VCaP (cell line): Measurements from ENCODE around the gene MC5R.
A peak's percentile ranks its signal among the peaks of the same experiment; 100 is the strongest.

ENCODE experiments used
- H3K27ac ChIP-seq: fragments of 450-650 bp; 2 replicates; pipeline ENCODE4 v1.5.1; 2017
- TF ChIP-seq, protein P1 (sequence below): fragments of 450-650 bp; conservative IDR thresholded peaks from 2 replicates; pipeline ENCODE4 v1.5.1; 2017; ENCODE audit warnings: mild to moderate bottlenecking, moderate library complexity

MC5R gene

DNA sequence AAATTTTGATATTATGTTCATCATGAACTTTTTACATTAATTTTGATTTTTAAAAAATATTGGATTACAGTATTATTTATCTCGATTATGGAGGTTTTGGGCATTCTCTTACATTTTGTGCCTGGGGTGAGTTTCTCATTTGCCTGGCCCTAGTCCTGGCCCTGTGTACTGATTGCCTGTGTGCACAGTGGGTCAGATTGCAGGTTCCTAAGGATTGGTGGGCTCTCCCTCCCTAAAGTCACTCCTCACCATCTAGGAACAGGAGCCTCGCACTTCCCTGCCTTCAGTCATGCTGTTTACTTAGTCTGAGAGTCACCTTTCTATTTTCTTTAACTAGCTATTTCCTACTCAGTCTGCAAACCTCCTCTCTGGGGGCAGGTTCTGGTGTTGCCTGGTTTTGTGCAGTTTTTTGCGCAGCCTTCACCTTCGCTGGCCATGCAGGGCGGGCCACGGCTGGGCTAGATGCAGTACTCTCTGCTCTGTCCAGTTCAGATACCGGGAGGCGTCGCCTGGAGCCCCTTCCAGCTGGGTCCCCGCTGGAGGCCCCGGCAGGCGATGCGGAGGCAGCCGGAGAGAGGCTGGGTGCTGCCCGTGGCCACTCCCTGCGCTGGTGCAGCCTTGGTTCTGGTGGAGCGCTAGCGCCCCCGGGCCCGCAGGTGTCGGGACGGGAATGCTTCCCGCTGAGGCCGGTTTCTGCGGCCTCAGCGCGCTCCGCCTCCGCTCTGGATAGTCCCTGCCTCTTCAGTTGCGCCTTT is 23.3 kb upstream of the MC5R start:
- TF ChIP-seq, protein P1, sequence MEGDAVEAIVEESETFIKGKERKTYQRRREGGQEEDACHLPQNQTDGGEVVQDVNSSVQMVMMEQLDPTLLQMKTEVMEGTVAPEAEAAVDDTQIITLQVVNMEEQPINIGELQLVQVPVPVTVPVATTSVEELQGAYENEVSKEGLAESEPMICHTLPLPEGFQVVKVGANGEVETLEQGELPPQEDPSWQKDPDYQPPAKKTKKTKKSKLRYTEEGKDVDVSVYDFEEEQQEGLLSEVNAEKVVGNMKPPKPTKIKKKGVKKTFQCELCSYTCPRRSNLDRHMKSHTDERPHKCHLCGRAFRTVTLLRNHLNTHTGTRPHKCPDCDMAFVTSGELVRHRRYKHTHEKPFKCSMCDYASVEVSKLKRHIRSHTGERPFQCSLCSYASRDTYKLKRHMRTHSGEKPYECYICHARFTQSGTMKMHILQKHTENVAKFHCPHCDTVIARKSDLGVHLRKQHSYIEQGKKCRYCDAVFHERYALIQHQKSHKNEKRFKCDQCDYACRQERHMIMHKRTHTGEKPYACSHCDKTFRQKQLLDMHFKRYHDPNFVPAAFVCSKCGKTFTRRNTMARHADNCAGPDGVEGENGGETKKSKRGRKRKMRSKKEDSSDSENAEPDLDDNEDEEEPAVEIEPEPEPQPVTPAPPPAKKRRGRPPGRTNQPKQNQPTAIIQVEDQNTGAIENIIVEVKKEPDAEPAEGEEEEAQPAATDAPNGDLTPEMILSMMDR: peak; percentile 84
- peak overlapping the region; percentile 14; the same call in 1 of the 2 replicates for H3K27ac ChIP-seq

- H3K27ac ChIP-seq: no peak overlapping the region
These were observed 22.7 kb upstream of the MC5R start for GRCh38 chr18:13801260-13801601.

GRCh38 chr18:13804305-13804704 is 19.6 kb upstream of the MC5R start:
- peak overlapping the region; percentile 33 for H3K27ac ChIP-seq
- TF ChIP-seq, protein P1: no peak

More at GRCh38 chr18:13801260-13801601, 22.7 kb upstream of the MC5R start:
- TF ChIP-seq, protein P1: peak; percentile 16

GRCh38 chr18:13808294-13809042 is 15.5 kb upstream of the MC5R start:
- H3K27ac ChIP-seq: peak overlapping the region; percentile 19

DNA sequence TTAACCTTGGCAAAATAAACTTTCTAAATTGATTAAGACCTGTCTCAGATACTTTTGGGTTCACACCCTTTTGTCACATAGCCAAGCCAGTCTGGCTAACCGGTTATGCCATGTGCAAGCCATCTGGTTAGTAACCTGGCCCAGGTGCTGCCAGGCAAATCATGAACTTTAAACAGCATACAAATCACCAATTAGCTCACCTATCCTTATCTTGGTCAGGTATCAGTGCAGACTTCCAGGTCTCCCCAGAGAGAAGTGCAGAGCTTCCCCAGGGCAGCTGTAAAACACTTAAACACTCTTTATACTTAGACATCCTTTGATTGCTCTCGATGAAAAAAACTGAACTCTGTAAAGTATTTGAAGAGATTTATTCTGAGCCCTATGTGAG is 14.9 kb upstream of the MC5R start:
- H3K27ac ChIP-seq: peak overlapping the region; percentile 19
- TF ChIP-seq, protein P1: no peak

More at GRCh38 chr18:13808294-13809042, 15.5 kb upstream of the MC5R start:
- TF ChIP-seq, protein P1: no peak

DNA sequence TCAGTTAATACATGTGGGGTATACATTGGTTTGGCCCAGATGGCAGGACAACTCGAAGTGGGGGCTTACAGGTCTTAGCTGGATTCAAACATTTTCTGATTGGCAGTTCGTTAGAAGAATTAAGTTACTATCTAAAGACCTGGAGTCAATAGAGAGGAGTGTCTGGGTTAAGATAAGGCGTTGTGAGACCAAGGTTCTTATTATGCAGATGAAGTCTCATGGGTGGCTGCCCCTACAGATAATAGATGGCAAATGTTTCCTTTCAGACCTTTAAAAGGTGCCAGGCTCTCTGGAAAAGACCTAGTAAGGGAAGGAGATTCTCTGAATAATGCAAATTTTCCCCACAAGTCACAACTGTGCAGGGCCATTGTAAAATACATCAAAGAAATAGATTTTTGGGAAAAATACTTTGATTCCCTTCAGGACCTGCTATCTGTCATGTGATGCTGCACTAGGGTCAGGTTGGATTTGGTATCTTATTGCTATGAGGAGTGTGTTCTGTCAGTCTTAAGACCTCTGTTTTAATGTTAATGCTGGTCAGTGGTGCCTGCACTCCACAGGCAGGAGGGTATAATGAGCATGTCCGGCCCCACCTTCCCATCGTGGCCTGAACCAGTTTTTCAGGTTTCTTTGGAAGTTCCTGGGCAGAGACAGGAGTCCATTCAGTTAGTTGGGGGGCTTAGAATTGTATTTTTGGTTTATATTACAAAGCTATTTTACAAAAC is 14.3 kb upstream of the MC5R start:
- TF ChIP-seq, protein P1: no peak
- H3K27ac ChIP-seq: peak overlapping the region; percentile 19

DNA sequence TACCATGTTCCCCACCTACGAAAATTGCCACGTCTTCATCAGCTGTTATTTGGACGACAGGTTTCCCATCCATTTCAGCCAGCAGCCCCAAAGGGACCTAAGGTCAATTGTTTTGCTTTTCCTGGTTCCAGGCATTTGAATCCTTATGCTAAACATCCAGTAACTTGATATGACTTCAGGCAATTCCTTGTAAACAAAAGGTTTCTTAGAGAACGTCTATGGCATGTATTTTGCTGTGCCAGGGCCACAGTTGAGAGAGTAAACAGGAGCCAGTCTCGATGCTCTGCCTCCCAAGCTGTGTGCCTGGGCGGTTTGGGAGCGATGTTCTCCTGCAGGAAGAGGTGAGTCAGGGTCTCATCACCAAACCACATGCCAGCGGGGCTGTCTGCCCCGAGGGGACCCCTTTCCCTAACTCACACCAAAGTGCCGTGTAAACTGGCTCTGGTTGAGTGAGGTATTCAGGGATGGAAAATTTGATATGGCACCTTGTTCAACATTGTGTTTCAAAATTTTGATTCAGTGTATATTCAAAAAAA is 12.9 kb upstream of the MC5R start:
- no peak overlapping the region for H3K27ac ChIP-seq
- TF ChIP-seq, protein P1: no peak
